Measurements from ENCODE around the gene KANK3.
"Not testable (repeated sequence)": the region's sequence is repeated elsewhere in the genome, so short reads cannot be mapped to it uniquely, and the experiment has no call there.

Gene KANK3

DNA sequence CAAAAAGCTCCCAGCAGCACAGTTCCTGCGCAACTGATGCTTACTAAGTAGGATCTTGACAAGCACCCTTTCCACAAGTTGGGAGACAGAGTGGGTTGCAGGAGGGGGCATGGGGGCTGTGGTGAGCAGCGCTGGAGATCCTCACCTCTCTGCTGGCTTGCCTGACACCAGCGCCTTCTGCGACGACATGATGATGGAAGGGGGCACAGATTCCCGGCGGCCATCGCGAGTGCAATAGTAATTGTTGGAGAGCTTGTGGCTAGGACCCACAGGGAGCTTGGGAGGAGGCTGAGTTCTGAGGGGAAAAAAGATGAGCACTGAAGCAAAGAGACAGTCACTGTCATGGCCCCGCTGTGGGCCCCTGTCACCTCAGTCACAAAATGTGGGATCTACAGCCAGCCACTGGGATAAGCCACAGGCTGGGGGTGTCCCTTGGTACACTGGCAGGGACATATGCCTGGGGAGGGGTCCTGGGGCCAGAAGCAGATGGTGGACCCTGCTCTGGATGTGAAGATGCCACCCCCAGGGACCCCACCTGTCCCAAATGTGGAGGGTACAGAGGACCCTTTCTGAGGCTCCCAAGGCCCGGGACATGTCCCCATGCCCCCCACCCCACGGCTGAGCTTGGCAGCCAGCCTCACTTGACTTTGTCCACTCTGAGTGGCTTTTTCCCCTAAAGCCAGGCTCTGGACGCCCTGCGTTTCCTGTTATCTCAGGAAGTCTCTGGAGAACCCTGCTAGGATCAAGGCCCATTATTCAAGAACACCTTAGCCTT lies 26.5 kb downstream of the KANK3 start:
- no peak for DNase-seq

- not testable (repeated sequence) for DNase-seq
Measured at GRCh38 chr19:8314981-8315640, 28.0 kb downstream of the KANK3 start.

DNA sequence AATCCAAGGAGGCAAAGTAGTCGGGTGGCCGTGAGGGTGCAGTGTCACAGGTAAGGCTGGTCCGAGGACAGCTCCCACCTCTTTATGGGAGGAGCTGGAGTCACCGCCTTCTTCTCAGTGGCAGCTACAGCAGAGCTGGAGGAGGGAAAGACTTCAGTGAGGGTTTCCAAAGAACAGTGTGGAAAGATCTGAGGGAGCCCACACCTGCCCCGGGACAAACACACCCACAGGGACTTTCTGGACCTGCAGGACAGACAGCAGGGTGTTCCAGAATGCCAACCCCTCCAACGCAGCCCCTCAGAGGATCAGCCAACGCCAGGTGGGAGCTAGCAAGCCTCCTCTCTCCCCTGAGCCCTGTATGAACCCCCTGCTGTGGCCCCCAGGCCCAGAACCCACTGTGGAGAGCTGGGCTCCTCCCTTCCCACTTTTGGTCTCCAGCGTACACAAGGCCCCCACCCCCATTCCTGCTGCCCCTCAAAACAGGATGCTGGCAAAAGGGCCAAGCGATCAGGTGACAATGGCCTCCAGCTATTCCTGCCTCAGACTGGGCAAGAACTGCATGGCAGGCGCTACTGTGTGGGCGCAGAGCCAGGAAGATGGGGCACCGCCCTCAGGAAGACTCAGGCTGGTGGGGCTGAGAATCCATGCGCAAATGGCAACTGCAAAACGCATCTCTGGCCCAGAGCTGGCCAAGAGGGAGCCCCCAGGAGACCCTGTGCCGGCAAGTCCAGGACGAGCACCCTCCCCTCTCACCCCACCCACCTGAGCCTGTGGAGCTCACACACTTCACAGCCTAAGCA lies 31.4 kb downstream of the KANK3 start:
- no peak for DNase-seq

DNA sequence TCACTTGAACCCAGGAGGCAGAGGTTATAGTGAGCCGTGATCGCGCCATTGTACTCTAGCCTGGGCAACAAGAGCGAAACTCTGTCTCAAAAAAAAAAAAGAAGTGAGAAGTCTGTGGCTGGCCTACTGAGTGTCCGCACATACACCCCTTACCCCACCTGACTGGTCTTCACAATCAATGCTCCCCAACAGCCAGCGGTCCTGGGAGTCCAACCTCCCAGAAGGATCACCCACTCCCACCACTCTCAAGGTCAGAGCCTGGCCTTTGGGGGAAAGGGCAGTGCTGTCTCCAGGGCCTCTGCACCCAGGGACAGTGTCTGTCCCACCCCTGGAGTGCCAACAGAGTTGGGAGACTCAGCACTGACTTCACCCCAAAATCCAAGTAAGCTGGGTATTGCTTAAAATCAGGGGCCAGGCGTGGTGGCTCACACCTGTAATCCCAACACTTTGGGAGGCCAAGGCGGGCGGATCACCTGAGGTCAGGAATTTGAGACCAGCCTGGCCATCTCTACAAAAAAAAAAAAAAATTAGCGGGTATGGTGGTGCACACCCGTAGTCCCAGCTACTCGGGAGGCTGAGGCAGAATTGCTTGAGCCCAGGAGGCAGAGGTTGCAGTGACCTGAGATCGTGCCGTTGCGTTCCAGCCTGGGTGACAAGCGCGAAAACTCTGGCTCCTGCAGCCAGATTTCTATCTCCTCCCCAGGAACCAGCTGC lies 32.6 kb downstream of the KANK3 start:
- peak; percentile 37 for DNase-seq

DNA sequence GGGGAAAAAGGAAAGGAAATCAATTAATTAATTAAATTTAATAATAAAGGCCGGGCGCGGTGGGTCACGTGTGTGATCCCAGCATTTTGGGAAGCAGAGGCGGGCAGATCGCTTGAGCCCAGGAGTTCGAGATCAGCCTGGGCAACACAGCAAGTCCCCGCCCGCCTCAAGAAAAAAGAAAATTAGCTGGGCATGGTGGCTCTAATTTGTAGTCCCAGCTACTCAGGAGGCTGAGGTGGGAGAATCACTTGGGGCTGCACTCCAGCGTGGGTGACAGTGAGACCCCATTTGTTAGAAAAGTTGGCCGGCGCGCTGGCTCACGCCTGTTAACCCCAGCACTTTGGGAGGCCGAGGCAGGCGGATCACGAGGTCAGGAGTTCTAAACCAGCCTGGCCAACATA lies 34.2 kb downstream of the KANK3 start:
- peak; percentile 51 for DNase-seq

GRCh38 chr19:8307965-8308866 lies 34.8 kb downstream of the KANK3 start, which contains the start of gene CD320:
Gene CD320 (minus strand): TSS chr19:8308358. CDS start chr19:8308290, 68 bp downstream.
- peak; percentile 93 for DNase-seq

GRCh38 chr19:8307400-8307964 lies 35.6 kb downstream of the KANK3 start:
- no peak for DNase-seq

DNA sequence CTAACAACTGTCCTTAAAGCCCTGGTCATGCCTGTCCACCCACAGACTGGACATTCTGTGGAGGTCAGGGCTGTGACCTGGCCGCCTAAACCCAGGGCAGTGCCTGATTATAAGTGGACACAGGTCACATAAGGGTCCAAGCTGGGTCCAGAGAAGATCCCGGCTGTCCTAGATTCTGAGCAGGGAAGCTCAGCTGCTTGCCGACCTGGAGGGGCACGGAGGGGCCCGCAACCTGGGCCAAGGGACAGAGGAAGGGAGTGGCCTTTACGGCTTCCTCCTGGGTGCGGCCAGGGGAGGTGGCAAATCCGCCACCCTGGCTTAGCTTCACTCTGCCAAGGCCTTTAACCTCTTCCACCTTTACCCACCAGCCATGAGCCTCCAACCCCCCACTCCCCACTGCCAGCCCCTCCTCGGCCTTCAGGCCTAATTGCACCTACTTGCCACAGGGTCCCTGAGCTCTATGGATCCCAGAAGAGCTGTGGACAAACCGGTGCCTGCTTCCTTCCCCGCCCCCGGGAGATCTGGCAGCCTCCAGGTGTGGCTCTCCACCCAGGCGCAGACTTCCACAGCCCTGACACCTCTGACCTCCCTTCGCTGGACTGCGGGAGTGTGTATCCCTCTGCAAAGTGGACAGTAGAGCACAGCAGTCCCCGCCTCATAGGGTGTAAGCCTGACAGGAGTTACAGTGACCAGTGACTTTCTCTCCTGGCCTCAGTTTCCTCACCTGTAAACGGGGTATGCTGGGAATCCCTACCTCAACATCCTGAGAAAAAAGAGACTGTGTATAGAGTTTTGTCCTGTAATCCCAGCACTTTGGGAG lies 36.6 kb downstream of the KANK3 start:
- peak; percentile 48 for DNase-seq

DNA sequence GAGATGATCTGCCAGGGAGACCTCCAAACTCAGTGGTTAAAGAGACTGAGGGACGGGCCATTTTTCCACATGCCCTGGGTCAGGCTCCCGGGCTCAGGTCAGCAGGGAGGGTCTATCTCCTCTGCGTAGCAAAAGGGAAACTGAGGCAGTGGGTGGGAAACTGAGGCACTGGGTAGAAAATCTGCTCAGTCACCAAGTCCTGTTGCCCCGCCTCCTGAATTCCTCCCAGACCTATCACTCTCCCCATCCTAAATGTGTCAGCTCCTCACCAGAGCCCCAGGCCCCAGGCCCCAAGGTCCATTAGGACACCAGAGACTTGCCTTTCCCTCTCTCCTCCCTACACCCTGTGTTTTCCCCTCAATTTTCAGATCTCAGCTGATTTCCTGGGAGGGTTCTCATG lies 37.3 kb downstream of the KANK3 start:
- DNase-seq = peak; percentile 37

- peak; percentile 71 for DNase-seq
Measured at GRCh38 chr19:8304841-8305621, 38.0 kb downstream of the KANK3 start.

GRCh38 chr19:8302734-8303133 lies 40.3 kb downstream of the KANK3 start:
- no peak for DNase-seq

GRCh38 chr19:8302357-8302691 lies 40.7 kb downstream of the KANK3 start:
- DNase-seq = peak; percentile 44

DNA sequence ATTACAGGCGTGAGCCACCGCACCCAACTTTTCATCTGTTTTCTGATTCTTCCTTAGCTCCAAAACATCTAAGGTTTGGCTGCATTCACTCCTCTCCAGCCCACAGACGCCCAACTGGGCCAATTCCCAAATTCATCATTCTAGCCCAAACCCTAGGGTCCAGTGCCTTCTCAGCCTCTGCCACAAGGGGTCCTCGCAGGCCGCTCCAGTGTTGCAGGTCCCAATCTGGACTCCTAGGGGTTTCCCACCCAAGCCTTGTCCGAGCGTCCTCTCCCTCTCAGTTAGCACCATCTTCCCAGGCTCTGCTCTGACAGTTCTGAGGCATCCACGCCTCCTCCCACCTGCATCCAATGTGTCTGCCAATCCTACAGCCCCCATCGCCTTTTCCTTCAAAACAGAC lies 51.7 kb downstream of the KANK3 start:
- DNase-seq = not testable (repeated sequence)

DNA sequence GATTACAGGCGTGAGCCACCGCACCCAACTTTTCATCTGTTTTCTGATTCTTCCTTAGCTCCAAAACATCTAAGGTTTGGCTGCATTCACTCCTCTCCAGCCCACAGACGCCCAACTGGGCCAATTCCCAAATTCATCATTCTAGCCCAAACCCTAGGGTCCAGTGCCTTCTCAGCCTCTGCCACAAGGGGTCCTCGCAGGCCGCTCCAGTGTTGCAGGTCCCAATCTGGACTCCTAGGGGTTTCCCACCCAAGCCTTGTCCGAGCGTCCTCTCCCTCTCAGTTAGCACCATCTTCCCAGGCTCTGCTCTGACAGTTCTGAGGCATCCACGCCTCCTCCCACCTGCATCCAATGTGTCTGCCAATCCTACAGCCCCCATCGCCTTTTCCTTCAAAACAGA lies 66.6 kb downstream of the KANK3 start:
- not testable (repeated sequence) for DNase-seq

Measured in activated CD8-positive, alpha-beta memory T cell treated with anti-CD3 and anti-CD28 coated beads, Interleukin-2, amount 50 U/mL, for 48 hours (primary cell).